ENCODE results near the gene RIPK4. TPM values are rescaled to one million over a fixed set of nuclear protein-coding genes. Genes with fewer than 3 reads are reported as not detected.

The RIPK4 gene
- total RNA-seq, 1 donor from 2014 or later = 13.7 TPM

GRCh38 chr21:41729701-41730366 is 37.0 kb downstream of the RIPK4 start:
- Mint-ChIP-seq H3K36me3 (no peaks in the 10 kb centered on the region), H3K27ac (no peak overlapping the region), H3K4me3 (no peak overlapping the region), H3K4me1 (ENCODE audit: unreplicated experiment) (peaks cover 17% of the 10 kb centered on the region), H3K9me3 (peaks cover 12% of the 10 kb centered on the region), H3K27me3 (no peaks in the 10 kb centered on the region)
- DNase-seq (ENCODE audit: extremely low spot score, unreplicated experiment) = no peak
- no peak for TF ChIP-seq CTCF (conservative IDR thresholded peaks at IDR 0.05)

GRCh38 chr21:41727784-41728763 is 38.8 kb downstream of the RIPK4 start:
- no peak for DNase-seq (ENCODE audit: extremely low spot score, unreplicated experiment)
- Mint-ChIP-seq H3K27me3 (no peaks in the 10 kb centered on the region), H3K4me1 (ENCODE audit: unreplicated experiment) (peaks cover 17% of the 10 kb centered on the region), H3K4me3 (peak overlapping the region; percentile 60), H3K36me3 (no peaks in the 10 kb centered on the region), H3K27ac (peak overlapping the region; percentile 80), H3K9me3 (peaks cover 12% of the 10 kb centered on the region)
- TF ChIP-seq CTCF (conservative IDR thresholded peaks at IDR 0.05) = no peak

- Mint-ChIP-seq H3K9me3 (peaks cover 11% of the 10 kb centered on the region), H3K4me1 (ENCODE audit: unreplicated experiment) (peaks cover 18% of the 10 kb centered on the region), H3K27ac (peak overlapping the region; percentile 80), H3K27me3 (no peaks in the 10 kb centered on the region), H3K4me3 (peak overlapping the region; percentile 60), H3K36me3 (no peaks in the 10 kb centered on the region)
- no peak for DNase-seq (ENCODE audit: extremely low spot score, unreplicated experiment)
- no peak for TF ChIP-seq CTCF (conservative IDR thresholded peaks at IDR 0.05)
Observed at GRCh38 chr21:41726970-41727783, 39.7 kb downstream of the RIPK4 start.

GRCh38 chr21:41726630-41726969 is 40.3 kb downstream of the RIPK4 start:
- H3K4me3 Mint-ChIP-seq = no peak overlapping the region
- no peaks in the 10 kb centered on the region for H3K27me3 Mint-ChIP-seq
- DNase-seq (ENCODE audit: extremely low spot score, unreplicated experiment) = no peak
- no peaks in the 10 kb centered on the region for H3K36me3 Mint-ChIP-seq
- peak overlapping the region; percentile 80 for H3K27ac Mint-ChIP-seq
- TF ChIP-seq CTCF (conservative IDR thresholded peaks at IDR 0.05) = no peak
- H3K9me3 Mint-ChIP-seq = peaks cover 6% of the 10 kb centered on the region
- H3K4me1 Mint-ChIP-seq (ENCODE audit: unreplicated experiment) = peaks cover 21% of the 10 kb centered on the region

DNA sequence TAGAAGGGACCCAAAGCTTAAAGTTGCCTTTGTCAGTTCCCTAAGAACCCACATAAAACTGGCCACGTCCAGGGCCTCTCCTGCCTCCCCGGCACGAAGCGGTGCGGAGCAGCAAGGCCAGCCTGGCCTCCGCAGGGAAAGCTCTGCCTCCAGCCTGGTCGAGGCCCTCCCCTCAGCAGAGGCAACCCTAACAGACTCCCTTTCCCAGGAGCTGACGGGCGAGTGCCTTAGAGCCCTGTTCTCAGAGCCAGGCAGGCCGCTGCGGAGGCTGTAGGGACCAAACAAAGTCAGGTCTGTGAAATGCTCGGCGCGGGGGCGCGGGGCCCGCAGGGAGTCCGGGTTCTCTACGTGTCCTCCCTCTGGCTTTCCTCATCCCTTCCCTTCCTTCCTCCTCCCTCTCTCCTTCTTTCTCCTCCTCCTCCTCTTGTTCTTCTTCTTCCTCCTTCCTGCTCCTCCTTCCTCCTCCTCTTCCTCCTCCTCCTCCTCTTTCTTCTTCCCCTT is 40.7 kb downstream of the RIPK4 start:
- no peak overlapping the region for H3K27ac Mint-ChIP-seq
- no peaks in the 10 kb centered on the region for H3K27me3 Mint-ChIP-seq
- no peak for TF ChIP-seq CTCF (conservative IDR thresholded peaks at IDR 0.05)
- peaks cover under 1% of the 10 kb centered on the region for H3K9me3 Mint-ChIP-seq
- H3K4me3 Mint-ChIP-seq = no peak overlapping the region
- no peaks in the 10 kb centered on the region for H3K36me3 Mint-ChIP-seq
- DNase-seq (ENCODE audit: extremely low spot score, unreplicated experiment) = no peak
- H3K4me1 Mint-ChIP-seq (ENCODE audit: unreplicated experiment) = peaks cover 21% of the 10 kb centered on the region

All from type B pancreatic cell (in vitro differentiated cells).